GM19240 (cell line): Measurements from ENCODE around the gene THSD4.

Source experiments
- DNase-seq: peaks from one replicate; pipeline ENCODE4 v3.0.0; 2011; ENCODE audit warnings: low spot score; ENCODE audit not compliant: insufficient read length

The THSD4 gene

DNA sequence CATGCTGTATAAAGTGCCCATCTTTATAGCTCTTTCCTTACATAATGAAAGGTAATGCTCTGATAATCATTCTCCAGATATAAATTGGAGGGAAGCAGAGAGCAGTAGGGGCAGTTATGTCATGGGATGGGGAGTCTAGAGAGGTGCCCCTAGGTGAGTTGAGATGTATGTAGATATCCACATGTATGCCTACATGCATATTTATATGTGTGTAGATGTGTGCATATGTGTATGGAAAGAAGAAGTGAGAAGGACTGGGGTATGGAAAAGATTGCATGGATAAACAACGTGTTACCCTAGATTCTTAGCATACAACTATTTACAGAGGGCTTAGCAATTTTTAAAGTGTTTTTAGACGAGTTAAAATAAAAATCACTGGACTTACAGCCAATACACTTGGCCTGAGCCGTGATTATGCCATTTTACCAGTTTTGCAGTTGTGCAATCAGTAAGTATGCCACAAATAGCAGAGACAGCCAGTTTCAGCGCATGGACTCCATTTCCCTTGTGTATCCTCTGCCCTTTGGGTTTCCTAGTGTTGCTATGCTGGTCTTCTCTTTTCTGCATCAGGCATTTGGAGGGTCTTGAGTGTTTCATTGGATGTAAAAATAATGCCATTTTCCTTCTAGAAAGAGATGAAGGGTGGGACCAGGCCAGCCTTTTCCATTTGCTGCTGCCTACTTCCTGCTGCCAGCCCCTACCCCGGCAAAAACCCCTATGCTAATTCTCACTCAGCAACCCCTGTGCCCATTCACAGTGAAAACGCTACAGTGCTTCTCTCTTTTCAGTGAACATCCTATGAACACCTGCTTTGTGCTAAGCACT lies 495.7 kb downstream of the THSD4 start:
- no peak for DNase-seq

- no peak for DNase-seq
These were observed 496.5 kb downstream of the THSD4 start for GRCh38 chr15:71611553-71612396.

DNA sequence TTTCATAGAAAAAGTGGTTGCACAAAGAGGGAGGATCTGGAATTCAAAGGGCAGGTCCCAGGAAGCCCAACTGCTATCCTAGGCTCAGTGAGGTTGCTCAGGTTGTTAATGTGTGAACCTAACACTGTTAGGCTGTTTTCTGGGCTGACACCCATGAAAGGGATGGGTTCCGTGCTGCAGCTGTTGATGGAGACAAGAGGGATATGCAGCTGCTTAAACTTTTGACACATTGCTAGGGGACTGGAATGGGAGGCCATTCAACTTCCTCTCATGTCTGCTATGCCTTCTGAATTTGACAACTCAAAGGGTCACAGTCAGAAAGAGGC lies 497.1 kb downstream of the THSD4 start:
- no peak for DNase-seq

DNA sequence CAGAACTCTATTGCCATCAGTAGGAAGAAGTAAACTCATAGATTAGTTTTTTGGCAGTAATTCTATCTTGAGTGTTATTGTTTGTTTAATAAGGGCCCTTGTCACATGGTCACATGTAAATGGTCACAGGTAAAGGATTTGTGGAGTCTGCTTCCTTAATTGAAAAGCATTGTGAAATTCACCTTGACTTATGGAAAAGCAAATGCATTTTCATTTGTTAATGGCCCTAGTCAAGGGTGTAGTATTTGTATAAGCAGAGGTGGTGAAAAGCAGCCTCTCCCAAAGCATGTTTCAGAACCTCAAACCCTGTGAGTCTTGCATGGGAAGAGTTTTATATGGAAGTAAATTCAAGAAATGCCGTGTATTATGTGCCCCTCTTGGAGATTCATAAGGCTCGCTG lies 497.6 kb downstream of the THSD4 start:
- DNase-seq, result no peak

- no peak for DNase-seq
These were observed 507.8 kb downstream of the THSD4 start for GRCh38 chr15:71623111-71623510.

DNA sequence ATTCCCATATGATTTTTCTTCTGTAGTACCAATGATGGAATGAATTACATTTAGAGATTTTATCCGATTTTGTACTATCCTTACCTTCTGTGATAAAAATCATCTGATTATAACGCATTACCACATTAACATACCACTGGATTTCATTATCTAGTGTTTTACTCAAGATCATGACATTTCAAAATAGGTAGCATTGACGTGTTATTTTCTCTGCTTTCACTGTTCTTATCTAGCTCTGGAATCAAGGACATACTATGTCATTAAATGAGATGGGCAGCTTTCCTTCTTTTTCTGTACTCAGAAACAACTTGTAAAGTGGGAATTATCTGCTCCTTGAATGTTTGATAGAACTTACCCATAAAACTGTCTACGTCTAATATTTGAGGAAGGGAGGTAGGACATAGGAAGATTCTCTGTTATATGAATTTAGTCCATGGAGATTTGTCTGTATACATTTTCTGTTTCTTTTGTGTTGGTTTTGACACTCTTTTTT lies 511.4 kb downstream of the THSD4 start:
- no peak for DNase-seq

DNA sequence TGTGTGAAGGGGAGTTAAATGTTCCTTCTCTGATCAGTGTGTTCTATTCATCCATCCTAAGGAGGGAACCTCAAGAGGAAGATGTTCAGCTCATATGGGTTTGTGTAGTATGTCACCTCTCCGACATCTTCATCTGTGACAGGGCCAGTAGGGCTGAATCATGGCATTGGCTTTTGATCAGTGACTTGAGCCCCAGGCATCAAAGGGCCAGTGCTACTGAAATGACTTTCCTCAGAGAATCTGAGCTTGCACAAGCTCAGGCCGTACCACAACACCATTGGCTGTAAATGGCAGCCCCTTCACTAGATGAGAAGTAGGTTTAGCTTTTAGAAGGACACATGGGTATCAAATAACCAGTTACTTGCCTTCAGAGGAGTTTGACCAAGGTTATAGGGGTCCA lies 511.9 kb downstream of the THSD4 start:
- no peak for DNase-seq

GRCh38 chr15:71627604-71628003 lies 512.3 kb downstream of the THSD4 start:
- DNase-seq, result no peak

DNA sequence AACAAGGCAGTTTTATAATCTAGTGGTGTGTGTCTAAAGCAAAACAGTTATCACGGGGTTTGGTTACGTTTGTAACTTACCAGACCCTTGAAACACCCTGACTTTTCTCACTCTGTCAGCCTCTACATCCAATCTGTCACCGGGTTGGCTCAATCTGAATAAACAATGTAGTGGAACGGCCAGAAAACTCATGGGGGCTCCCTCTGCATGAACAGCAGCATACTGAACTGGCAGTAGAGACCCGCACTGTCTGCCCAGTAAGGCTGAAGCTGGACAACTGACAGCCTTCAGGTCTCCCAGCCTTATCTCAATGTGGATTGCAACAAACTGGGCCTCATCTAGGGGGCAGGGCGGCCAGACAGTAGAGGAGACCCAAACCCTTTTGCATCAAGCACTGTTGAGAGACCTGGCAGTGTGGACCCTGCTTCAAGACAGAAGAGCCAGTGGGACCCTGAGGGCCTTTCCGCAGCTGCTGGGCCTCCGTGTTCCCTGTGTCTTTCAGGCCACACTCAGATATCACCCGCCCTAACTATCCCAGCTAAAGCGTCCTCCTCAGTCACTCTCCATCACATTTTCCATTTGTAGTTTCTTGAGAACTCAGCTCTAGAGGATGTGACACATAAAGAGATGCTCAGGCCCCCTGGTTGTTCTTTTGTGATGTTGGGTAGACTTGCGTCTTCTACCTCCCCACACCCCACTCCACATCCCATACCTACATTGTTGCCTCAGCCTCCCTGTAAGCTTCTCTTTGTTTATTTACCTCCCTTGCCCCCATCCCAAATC lies 513.9 kb downstream of the THSD4 start:
- DNase-seq, result no peak

GRCh38 chr15:71629781-71630474 lies 514.7 kb downstream of the THSD4 start:
- DNase-seq, result no peak

DNA sequence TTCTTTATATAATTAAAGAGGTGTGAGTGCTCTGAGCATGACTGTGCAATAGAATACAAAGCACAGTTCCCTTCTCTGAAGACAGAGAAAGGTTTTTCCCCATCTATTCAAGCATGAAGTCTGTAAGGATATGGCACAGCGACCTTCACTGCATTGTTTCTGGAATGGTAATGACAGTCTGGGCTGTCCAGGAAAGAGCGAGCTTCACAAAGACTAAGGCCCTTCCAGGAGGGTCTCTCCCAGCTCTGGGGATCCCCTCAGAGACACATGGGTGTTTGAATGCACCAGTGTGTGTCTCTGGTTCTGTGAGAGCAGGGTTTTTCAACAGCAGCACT lies 515.2 kb downstream of the THSD4 start:
- no peak for DNase-seq

DNA sequence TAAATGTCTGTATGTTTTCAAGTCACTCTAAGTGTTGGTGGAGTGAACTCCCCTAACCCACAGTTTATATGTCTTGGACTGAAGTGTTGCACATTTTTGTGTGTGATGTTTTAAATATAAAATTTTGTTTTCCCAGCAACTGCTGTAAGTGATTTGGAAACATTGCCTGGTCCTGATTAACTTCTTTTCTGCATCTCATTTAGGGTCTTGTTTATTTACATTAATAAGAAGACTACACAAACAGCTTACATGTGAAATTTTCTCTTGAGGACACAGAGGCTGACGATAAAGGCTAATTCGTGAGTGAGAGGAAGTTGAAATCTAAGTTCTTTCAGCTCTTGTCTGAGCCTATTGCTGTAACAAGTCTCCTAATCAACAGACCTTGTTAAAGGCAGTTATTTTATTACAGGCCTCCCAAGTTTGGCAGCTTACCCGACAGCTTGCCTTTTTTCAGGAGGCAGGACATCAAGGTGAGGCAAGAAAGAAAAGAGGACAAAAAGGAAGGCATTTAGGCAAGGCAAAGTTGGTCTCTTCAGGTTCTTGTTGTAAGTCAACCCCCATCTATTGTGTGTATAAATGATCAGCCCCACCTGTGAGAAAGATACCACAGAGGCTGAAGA lies 517.4 kb downstream of the THSD4 start:
- no peak for DNase-seq

DNA sequence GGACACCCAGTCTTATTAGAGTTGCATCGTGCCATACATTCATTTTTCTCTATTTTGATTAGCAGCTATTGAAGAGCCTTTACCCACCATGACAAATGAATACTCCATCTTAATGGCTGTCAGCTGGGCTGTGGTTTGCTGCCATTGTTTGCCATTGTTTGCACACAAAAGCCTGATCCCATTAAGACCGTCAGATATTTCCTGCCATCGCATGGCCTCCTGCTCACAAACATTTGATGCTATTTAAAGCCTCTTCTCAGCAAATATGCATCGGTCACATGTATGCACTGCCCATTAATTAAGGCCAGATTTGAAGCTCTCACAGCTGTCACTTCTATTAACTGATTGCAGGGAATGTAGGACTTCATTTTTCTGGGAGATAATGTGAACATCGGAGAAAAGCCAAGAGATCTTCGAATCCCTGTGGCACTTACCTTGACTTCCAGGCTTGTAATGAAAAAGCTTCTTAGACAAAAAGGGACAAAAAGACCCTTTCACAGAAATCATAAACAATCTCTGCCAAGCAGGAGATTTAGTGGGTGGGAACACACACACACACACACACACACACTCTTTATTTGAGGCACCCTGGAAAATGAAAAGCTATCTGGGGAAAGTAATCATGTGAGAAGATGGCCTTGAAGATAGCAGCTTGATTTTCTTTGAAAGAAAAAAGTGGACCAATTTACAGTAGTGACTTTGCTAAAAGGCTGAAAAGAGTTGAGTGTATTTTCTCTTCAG lies 519.7 kb downstream of the THSD4 start:
- DNase-seq, result no peak

- no peak for DNase-seq
These were observed 520.5 kb downstream of the THSD4 start for GRCh38 chr15:71635735-71636134.

DNA sequence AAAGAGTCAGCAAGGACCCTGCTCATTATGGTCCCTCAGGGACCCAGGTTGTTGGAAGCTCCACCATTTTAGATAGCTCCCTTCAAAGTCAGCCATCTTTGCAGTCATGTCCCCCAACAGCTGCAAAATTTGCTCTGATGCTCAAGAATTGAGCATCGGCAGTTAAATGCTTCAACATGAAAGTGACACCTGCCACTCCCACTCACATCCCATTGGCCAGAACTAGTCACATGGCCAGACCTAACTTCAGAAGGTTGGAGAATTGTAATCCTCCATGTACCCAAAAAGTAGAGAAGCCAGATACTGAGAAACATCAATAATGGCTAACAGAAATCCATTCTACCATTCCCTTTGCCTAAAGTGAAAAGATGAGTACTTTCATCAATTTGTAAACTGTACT lies 523.6 kb downstream of the THSD4 start:
- no peak for DNase-seq

DNA sequence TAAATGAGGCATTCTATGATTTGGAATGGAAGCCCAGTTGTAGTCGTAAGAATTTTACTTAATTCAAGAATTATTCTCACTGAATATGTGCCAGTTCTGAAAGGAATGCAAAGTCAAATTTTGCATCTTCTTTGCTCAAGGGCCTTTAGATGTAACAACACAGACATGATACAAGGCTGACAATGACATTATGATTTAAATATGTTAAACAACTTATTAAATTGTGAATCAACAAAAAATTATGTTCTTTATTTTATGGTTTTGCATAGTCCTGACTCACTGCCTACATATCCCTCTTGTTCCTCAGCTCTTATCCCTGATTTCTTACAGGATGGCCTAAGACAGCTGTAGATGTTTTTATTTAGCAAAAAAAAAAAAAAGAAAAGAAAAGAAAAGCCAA lies 524.2 kb downstream of the THSD4 start:
- DNase-seq, result no peak

- no peak for DNase-seq
These were observed 528.6 kb downstream of the THSD4 start for GRCh38 chr15:71643918-71644317.

DNA sequence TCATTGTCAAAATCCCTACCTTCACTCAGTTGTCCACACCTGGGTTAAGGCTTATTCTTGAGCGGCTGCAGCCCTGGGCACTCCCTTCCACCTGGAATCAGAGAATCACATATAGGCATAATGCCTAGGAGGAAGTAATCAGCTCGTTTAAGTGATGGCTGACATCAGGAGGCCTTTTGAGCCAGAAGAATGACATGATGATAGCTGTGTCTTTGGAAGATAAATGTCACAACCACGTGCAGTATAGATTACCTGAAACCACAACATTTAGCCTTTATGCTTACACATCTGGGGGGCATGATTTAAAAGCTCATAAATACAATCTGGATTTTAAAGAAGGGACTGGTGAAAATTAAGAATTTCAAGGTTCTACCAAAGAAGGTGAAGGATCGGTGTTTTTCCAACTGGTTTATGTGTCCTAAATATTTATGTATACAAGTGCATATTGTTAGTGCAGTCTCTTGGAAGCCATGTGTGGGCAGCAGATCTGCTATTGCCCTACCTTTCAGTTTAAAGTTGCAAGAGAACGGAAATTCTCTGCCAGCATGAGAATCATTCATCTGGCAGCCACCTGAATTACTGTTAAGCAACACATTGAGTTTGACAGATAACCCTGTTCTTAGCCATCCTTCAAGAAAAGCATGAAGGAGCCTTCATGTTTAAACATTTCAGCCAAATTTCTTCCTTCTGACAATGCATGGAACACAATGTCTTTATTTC lies 531.7 kb downstream of the THSD4 start:
- DNase-seq, result no peak

- no peak for DNase-seq
These were observed 532.2 kb downstream of the THSD4 start for GRCh38 chr15:71647487-71647808.

- no peak for DNase-seq
These were observed 532.8 kb downstream of the THSD4 start for GRCh38 chr15:71648095-71648494.
